GM12801 (cell line): ENCODE measurements around the gene PPP1R7.

Experiments used
- CTCF ChIP-seq: IDR thresholded peaks from one replicate; pipeline ENCODE4 v1.5.1; 2011; ENCODE audit warnings: control low read depth; ENCODE audit not compliant: insufficient read length; ENCODE audit errors: extremely low read depth

Gene PPP1R7

GRCh38 chr2:241146286-241146685 is 4.0 kb upstream of the PPP1R7 start:
- TF ChIP-seq CTCF: no peak

- no peak for TF ChIP-seq CTCF
Measured at GRCh38 chr2:241147336-241147735, 2.9 kb upstream of the PPP1R7 start.

GRCh38 chr2:241148239-241148638 is 2.0 kb upstream of the PPP1R7 start:
- TF ChIP-seq CTCF: no peak

GRCh38 chr2:241148891-241149674 is 1.2 kb upstream of the PPP1R7 start, which contains the start of gene PASK:
Gene PASK, minus strand, starts transcription at chr2:241149472. Its CDS starts 6,440 bp downstream, at chr2:241143032.
- no peak for TF ChIP-seq CTCF

GRCh38 chr2:241149675-241149924 is 667 bp upstream of the PPP1R7 start:
- no peak for TF ChIP-seq CTCF

GRCh38 chr2:241150660-241151530 is 628 bp downstream of the PPP1R7 start:
- TF ChIP-seq CTCF: no peak

- no peak for TF ChIP-seq CTCF
Measured at GRCh38 chr2:241151934-241152660, 1.8 kb downstream of the PPP1R7 start.
